Activated T-cell treated with anti-CD3 and anti-CD28 coated beads, Interleukin-2, amount 50 U/mL, for 72 hours (primary cell): ENCODE data around the gene CD109. TPM values are rescaled to one million over a fixed set of nuclear protein-coding genes. Genes with fewer than 3 reads are reported as not detected.
A peak's percentile ranks its signal among the peaks of the same experiment; 100 is the strongest.
"Not testable (repeated sequence)": the region's sequence is repeated elsewhere in the genome, so short reads cannot be mapped to it uniquely, and the experiment has no call there.

Experiments used
- ATAC-seq, 2 donors: fragments of 150-1000 bp; cut with Tn5 transposase; replicated peaks in 1 of 2; 2 replicates each; pipeline ENCODE4 v1.10.0; 2021; ENCODE audit warnings: moderate library complexity in 2 of 2, mild to moderate bottlenecking in 1 of 2
- DNase-seq, 2 donors: peaks; one replicate each; pipeline ENCODE4 v3.0.0; 2021 to 2022; ENCODE audit warnings: mixed read lengths in 1 of 2
- H3K27ac Mint-ChIP-seq: one replicate; pipeline ENCODE4 v1.8.0; 2022; ENCODE audit warnings: mild to moderate bottlenecking, moderate library complexity, mixed read lengths
- H3K27me3 Mint-ChIP-seq: one replicate; pipeline ENCODE4 v1.8.0; 2022; ENCODE audit warnings: low read depth, mixed read lengths
- H3K36me3 Mint-ChIP-seq, 2 donors: one replicate each; pipeline ENCODE4 v1.8.0; 2022; ENCODE audit warnings: mixed read lengths in 2 of 2, mild to moderate bottlenecking in 1 of 2; ENCODE audit not compliant: insufficient read depth in 2 of 2
- H3K4me1 Mint-ChIP-seq: one replicate; pipeline ENCODE4 v1.8.0; 2022; ENCODE audit warnings: low read depth, mixed read lengths
- H3K4me3 Mint-ChIP-seq, 2 donors: one replicate each; pipeline ENCODE4 v1.8.0; 2022; ENCODE audit warnings: mild to moderate bottlenecking in 2 of 2, mixed read lengths in 2 of 2, moderate library complexity in 2 of 2
- H3K9me3 Mint-ChIP-seq, 2 donors: one replicate each; pipeline ENCODE4 v1.8.0; 2022; ENCODE audit warnings: mixed read lengths in 2 of 2
- total RNA-seq, 2 donors: library from RNA; stranded (reverse); gene quantifications; one replicate each; pipeline ENCODE4 v1.2.3, GENCODE V29; 2022

CD109 gene
- total RNA-seq, 2 donors from 2014 or later = 14.9 to 21.6 TPM

- H3K9me3 Mint-ChIP-seq = no peaks in the 10 kb centered on the region
- no peaks in the 10 kb centered on the region for H3K27me3 Mint-ChIP-seq
- DNase-seq (peak; percentile 39 to 56), ATAC-seq (peak; percentile 99 to 100)
- H3K36me3 Mint-ChIP-seq = peaks cover 7 to 20% of the 10 kb centered on the region in 2 donors
- H3K27ac Mint-ChIP-seq = peak overlapping the region; percentile 77
- H3K4me1 Mint-ChIP-seq = peaks cover 55% of the 10 kb centered on the region
- peak overlapping the region; percentile 53 to 57 for H3K4me3 Mint-ChIP-seq
Measured at GRCh38 chr6:73722318-73723060, 26.5 kb downstream of the CD109 start.

DNA sequence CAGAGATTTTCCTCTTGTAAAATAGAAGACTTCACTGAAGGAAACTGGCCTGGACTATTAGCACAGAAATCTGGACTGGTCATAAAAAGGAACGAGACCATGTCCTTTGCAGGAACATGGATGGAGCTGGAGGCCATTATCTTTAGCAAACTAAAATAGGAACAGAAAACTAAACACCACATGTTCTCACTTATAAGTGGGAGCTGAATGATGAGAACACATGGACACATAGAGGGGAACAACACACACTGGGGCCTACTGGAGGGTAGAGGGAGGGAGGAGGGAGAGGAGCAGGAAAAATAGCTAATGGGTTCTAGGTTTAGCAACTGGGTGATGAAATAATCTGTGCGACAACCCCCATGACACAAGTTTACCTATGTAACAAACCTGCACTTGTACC is 27.5 kb downstream of the CD109 start:
- Mint-ChIP-seq H3K36me3 (peaks cover 8 to 20% of the 10 kb centered on the region in 2 donors), H3K4me1 (peaks cover 58% of the 10 kb centered on the region), H3K4me3 (peak overlapping the region in 1 of 2 donors; percentile 38)
- H3K9me3 Mint-ChIP-seq, DNase-seq, H3K27ac Mint-ChIP-seq, H3K27me3 Mint-ChIP-seq, ATAC-seq: not testable (repeated sequence)

- no peak for DNase-seq
- Mint-ChIP-seq H3K27ac (no peak overlapping the region), H3K36me3 (peaks cover 9 to 20% of the 10 kb centered on the region in 2 donors)
Measured at GRCh38 chr6:73724389-73724788, 28.4 kb downstream of the CD109 start.

GRCh38 chr6:73725192-73725591 is 29.2 kb downstream of the CD109 start:
- H3K36me3 Mint-ChIP-seq = peaks cover 9 to 17% of the 10 kb centered on the region in 2 donors
- H3K9me3 Mint-ChIP-seq, H3K27ac Mint-ChIP-seq, H3K27me3 Mint-ChIP-seq, ATAC-seq: not testable (repeated sequence)
- DNase-seq = peak; percentile 17 to 23
- H3K4me1 Mint-ChIP-seq = peaks cover 60% of the 10 kb centered on the region
- peak overlapping the region; percentile 26 to 51 for H3K4me3 Mint-ChIP-seq

More at GRCh38 chr6:73724389-73724788, 28.4 kb downstream of the CD109 start:
- Mint-ChIP-seq H3K9me3 (no peaks in the 10 kb centered on the region), H3K27me3 (no peaks in the 10 kb centered on the region), H3K4me3 (no peak overlapping the region), H3K4me1 (peaks cover 62% of the 10 kb centered on the region)
- no peak for ATAC-seq

DNA sequence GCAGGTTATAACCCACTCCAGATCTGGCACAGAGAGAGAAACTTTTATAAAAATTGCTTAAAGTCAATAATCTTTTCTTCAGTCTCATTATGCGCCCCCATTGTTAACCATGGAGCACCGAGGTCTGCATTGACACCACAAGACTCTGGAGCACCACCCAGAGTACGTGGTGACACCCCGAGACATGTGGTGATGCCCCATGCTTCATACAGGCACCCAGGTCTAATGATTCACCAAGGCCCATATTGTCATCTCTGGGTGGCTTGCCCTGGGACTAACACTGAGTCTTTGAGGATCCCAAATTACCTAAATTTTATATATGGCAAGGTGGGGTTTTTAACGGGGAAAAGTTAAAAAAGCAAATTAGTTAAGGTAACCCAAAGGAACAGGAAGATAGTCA is 31.1 kb downstream of the CD109 start:
- H3K9me3 Mint-ChIP-seq = no peaks in the 10 kb centered on the region
- H3K27ac Mint-ChIP-seq = no peak overlapping the region
- peaks cover 58% of the 10 kb centered on the region for H3K4me1 Mint-ChIP-seq
- no peaks in the 10 kb centered on the region for H3K27me3 Mint-ChIP-seq
- H3K4me3 Mint-ChIP-seq = peak overlapping the region; percentile 27 to 40
- ATAC-seq (peak in 1 of 2 donors; percentile 32), DNase-seq (peak in 1 of 2 donors; percentile 36)
- peaks cover 5 to 15% of the 10 kb centered on the region in 2 donors for H3K36me3 Mint-ChIP-seq

DNA sequence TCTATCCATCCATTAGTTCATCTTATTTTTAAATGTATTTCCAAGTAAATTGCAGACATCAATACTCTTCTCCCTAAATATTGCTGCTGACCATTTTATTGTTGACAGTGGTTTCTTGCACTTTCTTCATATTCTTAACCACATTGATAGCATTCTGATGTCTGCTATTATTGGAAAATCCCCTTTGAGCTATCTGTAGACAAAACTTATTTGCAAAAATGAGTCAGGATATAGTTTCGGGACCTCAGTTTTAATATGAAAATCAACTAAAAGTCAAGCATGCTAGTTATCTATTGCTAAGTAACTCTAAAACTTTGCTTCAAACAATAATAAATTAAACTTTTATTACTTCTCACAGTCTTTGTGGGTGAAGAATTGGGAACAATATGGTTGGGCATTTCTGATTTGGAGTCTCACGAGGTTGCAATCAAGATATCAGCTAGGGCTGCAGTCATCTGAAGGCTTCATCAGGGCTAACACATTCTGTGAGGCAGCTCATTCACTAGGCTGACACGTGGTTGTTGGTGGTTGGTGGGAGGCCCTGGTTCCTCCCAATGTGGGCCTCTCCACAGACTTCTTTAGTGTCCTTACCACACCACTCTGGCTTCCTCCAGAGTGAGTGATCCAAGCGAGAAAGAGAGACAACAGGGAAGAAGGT is 32.7 kb downstream of the CD109 start:
- Mint-ChIP-seq H3K36me3 (peaks cover 3 to 16% of the 10 kb centered on the region in 2 donors), H3K4me3 (peak overlapping the region; percentile 30 to 73), H3K27me3 (no peaks in the 10 kb centered on the region), H3K27ac (peak overlapping the region; percentile 80), H3K9me3 (no peaks in the 10 kb centered on the region), H3K4me1 (peaks cover 54% of the 10 kb centered on the region)
- DNase-seq (peak; percentile 48 to 65), ATAC-seq (peak; percentile 87)

DNA sequence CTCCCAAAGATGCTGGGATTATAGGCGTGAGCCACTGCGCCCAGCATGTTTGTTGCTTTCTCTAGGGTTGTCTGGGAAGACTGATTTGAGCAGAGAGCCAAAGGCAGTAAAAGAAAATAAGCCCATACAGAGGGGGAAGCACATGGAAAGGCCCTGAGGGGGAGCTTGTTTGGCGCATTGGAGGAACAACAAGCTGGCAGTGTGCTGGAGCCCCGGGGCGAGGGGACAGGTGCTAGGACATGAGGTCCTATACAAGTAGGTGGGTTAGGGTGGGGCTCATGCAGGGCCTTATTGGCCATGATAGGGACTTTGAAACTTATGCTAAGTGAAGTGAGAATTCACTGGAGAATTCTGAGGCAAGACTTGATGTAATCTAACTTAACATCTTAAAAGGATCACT is 35.3 kb downstream of the CD109 start:
- H3K4me3 Mint-ChIP-seq = no peak overlapping the region
- DNase-seq (no peak), ATAC-seq (no peak)
- peaks cover 3 to 13% of the 10 kb centered on the region in 2 donors for H3K36me3 Mint-ChIP-seq
- peaks cover 38% of the 10 kb centered on the region for H3K4me1 Mint-ChIP-seq
- H3K27me3 Mint-ChIP-seq = no peaks in the 10 kb centered on the region
- H3K27ac Mint-ChIP-seq = no peak overlapping the region
- H3K9me3 Mint-ChIP-seq = no peaks in the 10 kb centered on the region

GRCh38 chr6:73732845-73733675 is 37.1 kb downstream of the CD109 start:
- H3K9me3 Mint-ChIP-seq = no peaks in the 10 kb centered on the region
- peak; percentile 69 to 77 for DNase-seq
- ATAC-seq = peak; percentile 72
- H3K27ac Mint-ChIP-seq = no peak overlapping the region
- no peaks in the 10 kb centered on the region for H3K27me3 Mint-ChIP-seq
- H3K36me3 Mint-ChIP-seq = peaks cover 3 to 8% of the 10 kb centered on the region in 2 donors
- H3K4me1 Mint-ChIP-seq = peaks cover 22% of the 10 kb centered on the region
- no peak overlapping the region for H3K4me3 Mint-ChIP-seq

- no peaks in the 10 kb centered on the region for H3K27me3 Mint-ChIP-seq
- peaks cover 0 to 6% of the 10 kb centered on the region in 2 donors for H3K36me3 Mint-ChIP-seq
- no peak overlapping the region for H3K27ac Mint-ChIP-seq
- H3K9me3 Mint-ChIP-seq = no peaks in the 10 kb centered on the region
- DNase-seq (no peak), ATAC-seq (no peak)
- peaks cover 15% of the 10 kb centered on the region for H3K4me1 Mint-ChIP-seq
- H3K4me3 Mint-ChIP-seq = no peak overlapping the region
Measured at GRCh38 chr6:73733791-73734190, 37.8 kb downstream of the CD109 start.

DNA sequence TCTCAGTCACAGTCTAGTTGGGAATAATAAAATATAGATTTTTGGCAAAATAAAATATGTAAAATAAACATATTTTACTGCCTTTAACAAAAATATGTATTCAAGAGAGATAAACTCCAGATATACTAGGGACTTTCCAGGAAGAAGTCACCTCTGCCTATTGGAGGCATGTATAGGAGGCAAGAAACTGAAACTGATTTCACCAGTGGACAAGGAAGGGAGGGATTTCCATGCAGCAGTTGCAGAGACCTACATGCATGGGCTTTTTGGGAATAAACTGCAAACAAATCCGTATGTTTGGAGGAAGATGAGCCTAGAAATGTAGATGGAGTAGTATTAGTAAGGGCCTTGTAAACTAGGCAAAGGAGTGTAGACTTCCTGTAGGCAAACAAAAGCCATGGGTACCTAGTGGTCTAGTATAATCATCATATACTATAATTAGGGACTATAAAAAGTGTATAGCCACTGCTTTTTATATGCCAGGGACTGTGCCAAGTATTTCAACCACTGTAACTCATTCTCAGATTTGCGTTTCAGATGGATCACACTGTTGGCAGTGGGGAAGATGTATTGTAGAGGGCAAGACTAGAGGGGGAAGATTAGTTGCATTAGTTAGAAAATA is 38.9 kb downstream of the CD109 start:
- no peak overlapping the region for H3K4me3 Mint-ChIP-seq
- ATAC-seq (no peak), DNase-seq (no peak)
- H3K9me3 Mint-ChIP-seq = no peaks in the 10 kb centered on the region
- H3K36me3 Mint-ChIP-seq = peaks cover 0 to 6% of the 10 kb centered on the region in 2 donors
- no peaks in the 10 kb centered on the region for H3K27me3 Mint-ChIP-seq
- no peak overlapping the region for H3K27ac Mint-ChIP-seq
- peaks cover 11% of the 10 kb centered on the region for H3K4me1 Mint-ChIP-seq

DNA sequence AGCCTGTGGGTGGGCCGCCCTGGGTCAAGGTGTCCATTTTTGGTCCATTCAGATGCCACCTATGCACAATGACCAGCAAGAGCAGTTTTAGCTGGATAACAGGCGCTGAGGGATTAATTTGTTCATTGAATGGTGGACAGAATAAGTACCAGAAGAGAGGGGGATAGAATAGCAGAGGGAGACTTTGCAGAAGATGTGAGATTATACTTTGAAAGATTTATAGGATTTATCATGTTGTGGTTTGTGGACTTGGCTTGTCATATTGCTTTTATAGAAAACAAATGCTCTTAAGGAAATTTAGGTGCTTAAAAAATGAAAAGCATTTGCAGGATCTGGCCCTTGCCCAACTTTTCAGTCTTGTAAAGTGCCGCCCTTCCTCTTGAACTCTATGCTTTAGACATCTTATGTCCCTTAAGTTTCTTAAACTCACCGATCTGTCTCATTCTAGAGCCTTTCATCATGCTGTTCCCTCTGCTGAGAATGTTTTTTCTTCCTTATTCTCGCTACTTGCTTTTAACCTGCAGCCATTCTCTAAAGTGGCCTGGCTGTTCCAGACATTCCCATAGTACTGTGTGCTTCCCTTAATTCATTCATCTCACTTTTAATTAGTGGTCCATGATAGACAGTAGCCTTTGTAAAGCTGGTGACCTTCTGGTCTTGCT is 42.5 kb downstream of the CD109 start:
- peaks cover under 1% of the 10 kb centered on the region for H3K4me1 Mint-ChIP-seq
- peaks cover 0 to 2% of the 10 kb centered on the region in 2 donors for H3K36me3 Mint-ChIP-seq
- DNase-seq (no peak), ATAC-seq (no peak)
- H3K27me3 Mint-ChIP-seq = no peaks in the 10 kb centered on the region
- H3K9me3 Mint-ChIP-seq = no peaks in the 10 kb centered on the region
- no peak overlapping the region for H3K27ac Mint-ChIP-seq
- H3K4me3 Mint-ChIP-seq = no peak overlapping the region

GRCh38 chr6:73739096-73739495 is 43.1 kb downstream of the CD109 start:
- H3K27ac Mint-ChIP-seq = peak overlapping the region; percentile 33
- DNase-seq = peak in 1 of 2 donors; percentile 15
- peak; percentile 53 to 61 for ATAC-seq
- no peaks in the 10 kb centered on the region for H3K27me3 Mint-ChIP-seq
- H3K36me3 Mint-ChIP-seq = peaks cover 0 to 2% of the 10 kb centered on the region in 2 donors
- H3K4me3 Mint-ChIP-seq = no peak overlapping the region
- no peaks in the 10 kb centered on the region for H3K9me3 Mint-ChIP-seq
- no peaks in the 10 kb centered on the region for H3K4me1 Mint-ChIP-seq
